ENCODE measurements around the gene SLCO3A1.
"Not testable (repeated sequence)": the region's sequence is repeated elsewhere in the genome, so short reads cannot be mapped to it uniquely, and the experiment has no call there.

The SLCO3A1 gene

DNA sequence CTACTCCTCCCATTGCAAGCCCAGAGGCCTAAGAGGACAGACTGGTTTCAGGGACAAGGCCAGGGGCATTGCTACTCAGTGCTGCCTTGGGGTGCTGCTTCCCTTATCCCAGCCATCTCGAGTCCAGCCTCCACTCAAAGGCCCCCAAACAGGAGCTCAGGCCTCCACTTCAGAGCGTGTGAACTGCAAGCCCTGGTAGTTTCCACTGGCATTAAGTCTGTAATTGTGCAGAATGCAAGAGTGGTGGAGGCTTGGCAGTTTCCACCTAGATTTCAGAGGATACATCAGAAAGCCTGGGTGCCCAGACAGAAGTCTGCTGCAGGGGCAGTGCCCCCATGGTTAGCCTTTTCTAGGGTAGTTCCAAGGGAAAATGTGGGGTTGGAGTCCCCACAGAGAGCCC is 347.4 kb downstream of the SLCO3A1 start:
- Histone ChIP-seq H3K9ac (ENCODE audit: low read depth, low read length) (no peak overlapping the region), H3K4me1 (ENCODE audit: insufficient read depth, low read length) (peaks cover 5% of the 10 kb centered on the region), H3K27ac (ENCODE audit: low read length) (no peak overlapping the region), H3K4me3 (ENCODE audit: low read length) (no peak overlapping the region), H3K9me3 (ENCODE audit: insufficient read depth, low read depth, low read length) (no peaks in the 10 kb centered on the region), H3K36me3 (ENCODE audit: insufficient read depth, low read depth, low read length) (no peaks in the 10 kb centered on the region), H3K27me3 (ENCODE audit: insufficient read depth, low read length) (no peaks in the 10 kb centered on the region)

DNA sequence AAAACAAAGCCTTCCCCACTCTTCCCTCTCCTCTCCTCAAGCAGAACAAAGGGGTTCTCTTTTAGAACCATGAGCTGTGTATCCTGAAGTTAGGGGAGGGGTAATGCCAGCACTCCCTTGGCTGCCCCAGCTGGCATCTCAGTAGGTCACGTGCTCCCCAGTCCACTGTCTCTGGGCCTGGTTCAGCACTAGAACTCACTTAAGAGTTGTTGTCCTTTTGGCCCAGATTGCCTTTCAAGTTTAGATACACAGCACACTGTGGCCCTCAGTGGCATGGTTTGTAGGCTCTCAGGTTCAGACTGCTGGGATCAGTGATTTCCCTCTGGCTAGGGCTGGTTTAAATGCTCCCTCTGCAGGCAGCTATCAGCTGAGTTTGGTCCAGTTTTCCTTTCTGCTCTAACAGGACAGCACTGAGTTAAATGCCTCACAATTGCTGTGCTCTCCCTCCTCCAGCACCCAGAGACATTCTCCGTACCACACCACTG is 351.8 kb downstream of the SLCO3A1 start:
- H3K9me3 ChIP-seq (ENCODE audit: insufficient read depth, low read depth, low read length), result no peaks in the 10 kb centered on the region
- no peak overlapping the region for H3K9ac ChIP-seq (ENCODE audit: low read depth, low read length)
- H3K4me3 ChIP-seq (ENCODE audit: low read length), result no peak overlapping the region
- no peaks in the 10 kb centered on the region for H3K36me3 ChIP-seq (ENCODE audit: insufficient read depth, low read depth, low read length)
- H3K27me3 ChIP-seq (ENCODE audit: insufficient read depth, low read length), result no peaks in the 10 kb centered on the region
- no peak overlapping the region for H3K27ac ChIP-seq (ENCODE audit: low read length)
- peaks cover 9% of the 10 kb centered on the region for H3K4me1 ChIP-seq (ENCODE audit: insufficient read depth, low read length)

DNA sequence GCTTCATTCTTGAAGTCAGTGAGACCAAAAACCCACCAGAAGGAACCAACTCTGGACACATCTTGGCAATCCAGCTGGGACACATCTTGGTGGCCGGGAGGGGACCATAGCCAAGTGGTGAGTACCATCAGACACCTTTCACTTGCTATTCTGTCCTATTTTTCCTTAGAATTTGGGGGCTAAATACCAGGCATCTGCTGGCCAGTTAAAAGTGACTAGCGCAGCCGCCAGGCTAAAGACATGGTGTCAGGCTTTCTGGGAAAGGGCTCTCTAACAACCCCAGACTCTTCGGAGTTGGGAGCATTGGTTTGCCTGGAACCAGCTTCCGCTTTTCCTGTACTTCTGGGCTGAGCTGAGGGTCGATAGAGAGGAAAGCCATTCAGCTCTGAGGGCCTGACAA is 354.1 kb downstream of the SLCO3A1 start:
- not testable (repeated sequence) for H3K27me3 ChIP-seq (ENCODE audit: insufficient read depth, low read length); H3K9me3 ChIP-seq (ENCODE audit: insufficient read depth, low read depth, low read length); H3K9ac ChIP-seq (ENCODE audit: low read depth, low read length); H3K27ac ChIP-seq (ENCODE audit: low read length); H3K4me3 ChIP-seq (ENCODE audit: low read length); H3K4me1 ChIP-seq (ENCODE audit: insufficient read depth, low read length); H3K36me3 ChIP-seq (ENCODE audit: insufficient read depth, low read depth, low read length)

Measured in iPS-20b (cell line).